ENCODE data around the gene PLD6.

PLD6 gene

GRCh38 chr17:17181666-17182597 is 24.2 kb downstream of the PLD6 start:
- no peaks in the 10 kb centered on the region for H3K36me3 ChIP-seq (ENCODE audit: insufficient read depth)

GRCh38 chr17:17180741-17181525 is 25.2 kb downstream of the PLD6 start:
- H4K20me1 ChIP-seq (ENCODE audit: insufficient read depth): no peaks in the 10 kb centered on the region
- no peaks in the 10 kb centered on the region for H3K79me2 ChIP-seq (ENCODE audit: insufficient read depth, low read depth)
- H2AFZ ChIP-seq (ENCODE audit: low read depth): no peak overlapping the region
- TF ChIP-seq CTCF (conservative IDR thresholded peaks at IDR 0.05; ENCODE audit: low read depth, low read length): no peak
- H3K36me3 ChIP-seq (ENCODE audit: insufficient read depth): no peaks in the 10 kb centered on the region
- no peaks in the 10 kb centered on the region for H3K27me3 ChIP-seq (ENCODE audit: insufficient read depth, low read depth)
- no peak overlapping the region for H3K4me2 ChIP-seq
- no peak overlapping the region for H3K27ac ChIP-seq
- H3K4me1 ChIP-seq (ENCODE audit: low read depth, poor library complexity, severe bottlenecking): peaks cover 15% of the 10 kb centered on the region
- H3K4me3 ChIP-seq (IDR thresholded peaks at IDR 0.05; ENCODE audit: insufficient read depth, low read depth, low read length): no peak overlapping the region
- H3K9ac ChIP-seq: no peak overlapping the region

More at GRCh38 chr17:17181666-17182597, 24.2 kb downstream of the PLD6 start:
- no peak overlapping the region for H3K9ac ChIP-seq
- no peak overlapping the region for H3K4me2 ChIP-seq
- no peak overlapping the region for H3K27ac ChIP-seq
- H3K4me3 ChIP-seq (IDR thresholded peaks at IDR 0.05; ENCODE audit: insufficient read depth, low read depth, low read length): no peak overlapping the region
- TF ChIP-seq CTCF (conservative IDR thresholded peaks at IDR 0.05; ENCODE audit: low read depth, low read length): no peak
- H3K27me3 ChIP-seq (ENCODE audit: insufficient read depth, low read depth): no peaks in the 10 kb centered on the region
- H3K4me1 ChIP-seq (ENCODE audit: low read depth, poor library complexity, severe bottlenecking): peaks cover 19% of the 10 kb centered on the region
- no peak overlapping the region for H2AFZ ChIP-seq (ENCODE audit: low read depth)
- no peaks in the 10 kb centered on the region for H4K20me1 ChIP-seq (ENCODE audit: insufficient read depth)
- H3K79me2 ChIP-seq (ENCODE audit: insufficient read depth, low read depth): no peaks in the 10 kb centered on the region

GRCh38 chr17:17180141-17180603 is 26.0 kb downstream of the PLD6 start:
- H3K27ac ChIP-seq: no peak overlapping the region

More at GRCh38 chr17:17180141-17180603, 26.0 kb downstream of the PLD6 start:
- Histone ChIP-seq H4K20me1 (ENCODE audit: insufficient read depth) (no peaks in the 10 kb centered on the region), H3K27me3 (ENCODE audit: insufficient read depth, low read depth) (no peaks in the 10 kb centered on the region), H3K4me3 (IDR thresholded peaks at IDR 0.05; ENCODE audit: insufficient read depth, low read depth, low read length) (no peak overlapping the region), H3K4me1 (ENCODE audit: low read depth, poor library complexity, severe bottlenecking) (peaks cover 7% of the 10 kb centered on the region), H3K79me2 (ENCODE audit: insufficient read depth, low read depth) (no peaks in the 10 kb centered on the region), H3K9ac (no peak overlapping the region), H3K4me2 (no peak overlapping the region), H2AFZ (ENCODE audit: low read depth) (no peak overlapping the region), H3K36me3 (ENCODE audit: insufficient read depth) (no peaks in the 10 kb centered on the region)
- TF ChIP-seq CTCF (conservative IDR thresholded peaks at IDR 0.05; ENCODE audit: low read depth, low read length): no peak
